HG02798 (cell line): ENCODE results near the gene MDFIC2.

ENCODE experiments used
- ATAC-seq: cut with Tn5 transposase; IDR thresholded peaks from one replicate; pipeline ENCODE4 v1.9.1; 2021; ENCODE audit warnings: mild to moderate bottlenecking; ENCODE audit not compliant: unreplicated experiment, poor library complexity

The MDFIC2 gene

GRCh38 chr3:70185661-70186060 lies 126.8 kb downstream of the MDFIC2 start:
- no peak for ATAC-seq

GRCh38 chr3:70183781-70184504 lies 128.5 kb downstream of the MDFIC2 start:
- no peak for ATAC-seq

GRCh38 chr3:70182166-70182565 lies 130.3 kb downstream of the MDFIC2 start:
- ATAC-seq, result no peak

GRCh38 chr3:70180664-70181063 lies 131.8 kb downstream of the MDFIC2 start:
- peak; percentile 46 for ATAC-seq

DNA sequence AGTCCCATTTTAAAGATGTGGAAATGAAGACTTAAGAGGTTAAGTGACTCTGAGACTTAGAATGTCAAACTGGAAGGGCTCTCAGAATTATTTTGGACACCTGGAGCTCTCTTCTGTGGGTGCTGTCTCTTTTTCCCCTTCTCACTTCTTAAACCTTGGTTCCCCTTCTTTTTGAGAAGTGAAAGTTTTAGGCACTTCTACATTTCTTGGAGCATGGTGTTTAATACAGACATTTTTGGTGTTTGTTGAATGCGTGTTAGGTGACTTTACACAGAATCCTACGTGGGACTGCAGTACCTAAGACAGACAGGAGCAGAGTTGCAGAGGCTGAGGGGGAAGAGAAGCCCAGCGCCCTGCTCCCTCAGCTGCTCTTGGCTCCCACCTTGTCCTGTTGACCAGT lies 133.3 kb downstream of the MDFIC2 start:
- ATAC-seq, result peak; percentile 37

DNA sequence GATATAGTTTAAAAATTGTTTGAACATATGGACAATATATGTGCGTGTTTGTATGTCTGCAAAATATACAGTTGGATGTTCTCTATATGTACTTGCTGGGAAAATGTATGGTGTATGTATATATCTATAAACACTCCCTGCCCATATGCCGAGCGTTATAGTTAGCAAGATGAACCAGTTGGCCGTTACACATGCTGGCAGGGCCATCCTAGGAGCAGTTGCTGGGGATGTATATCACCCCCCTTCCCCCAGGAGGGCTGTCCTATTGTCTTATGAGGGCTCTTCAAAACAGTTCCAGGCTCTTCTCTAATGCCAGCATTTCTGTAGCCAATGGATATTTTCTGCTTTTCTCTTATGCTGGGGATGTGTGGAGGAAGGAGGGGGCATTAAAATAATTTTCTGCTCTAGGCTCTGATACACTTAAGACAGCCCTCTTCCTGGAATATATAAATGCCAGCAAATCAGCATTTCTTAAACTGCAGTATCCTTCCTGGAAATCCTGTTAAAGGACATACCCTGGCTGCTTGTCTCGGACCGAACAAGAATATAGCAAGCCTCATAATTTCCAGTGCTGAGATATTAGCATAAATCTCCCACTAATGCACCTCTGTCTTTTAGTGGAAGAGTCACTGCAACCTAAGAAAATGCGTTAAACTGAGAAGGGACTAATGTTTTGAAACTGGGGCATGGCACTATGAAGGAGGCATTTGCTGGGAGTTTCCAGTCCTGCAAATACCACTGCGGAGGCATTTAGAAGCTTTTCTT lies 134.4 kb downstream of the MDFIC2 start:
- ATAC-seq, result no peak

GRCh38 chr3:70176224-70176623 lies 136.2 kb downstream of the MDFIC2 start:
- ATAC-seq, result no peak

DNA sequence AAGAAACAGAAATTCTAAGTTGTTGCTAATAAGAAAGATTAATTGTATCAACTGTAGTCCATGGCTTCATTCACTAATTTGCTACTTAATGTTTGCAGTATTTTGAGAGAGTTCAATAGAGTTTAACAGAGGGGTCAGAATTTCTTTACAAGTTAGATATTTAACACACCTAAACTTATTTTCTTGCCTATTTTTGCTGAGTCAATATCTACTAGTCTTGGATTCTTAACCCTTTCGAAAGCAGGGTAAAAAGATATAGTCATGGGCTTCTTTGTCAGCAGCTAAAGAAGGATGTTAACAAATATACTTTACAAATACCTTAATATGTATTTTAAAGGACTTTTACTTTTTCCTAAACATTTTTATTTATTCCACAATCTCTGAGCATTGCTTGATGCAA lies 155.6 kb downstream of the MDFIC2 start:
- no peak for ATAC-seq

- ATAC-seq, result no peak
Measured at GRCh38 chr3:70150599-70150998, 161.8 kb downstream of the MDFIC2 start.

GRCh38 chr3:70149714-70150400 lies 162.6 kb downstream of the MDFIC2 start:
- ATAC-seq, result no peak
